ENCODE data around the gene NELL2. TPM values are rescaled to one million over a fixed set of nuclear protein-coding genes. Genes with fewer than 3 reads are reported as not detected.

NELL2 gene
- total RNA-seq, 4 donors from 2014 or later = 0.23 to 11.4 (median 1.7) TPM

DNA sequence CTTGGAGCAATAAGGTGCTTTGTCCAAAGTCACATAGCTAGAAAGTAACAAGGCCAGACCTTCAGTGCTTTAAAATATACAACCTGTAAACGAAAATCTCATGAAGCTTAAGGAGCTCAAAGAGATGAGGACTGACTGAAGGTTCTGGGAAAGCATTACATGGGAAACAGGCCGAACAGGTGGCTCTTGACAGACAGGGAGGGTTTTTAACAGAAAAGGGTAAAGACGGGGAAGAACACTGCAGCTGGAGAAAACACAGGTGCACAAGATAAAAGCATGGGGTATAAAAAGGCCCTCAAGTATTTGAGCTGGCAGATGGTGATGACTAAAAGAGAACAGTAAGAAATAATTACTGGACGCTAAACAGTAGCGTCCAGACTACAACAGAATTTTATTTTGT lies 257.2 kb downstream of the NELL2 start:
- no peaks in the 10 kb centered on the region for H3K4me1 ChIP-seq
- no peak overlapping the region for H3K27ac ChIP-seq
- TF ChIP-seq POLR2A (IDR thresholded peaks at IDR 0.05) = no peak
- TF ChIP-seq, protein P1, sequence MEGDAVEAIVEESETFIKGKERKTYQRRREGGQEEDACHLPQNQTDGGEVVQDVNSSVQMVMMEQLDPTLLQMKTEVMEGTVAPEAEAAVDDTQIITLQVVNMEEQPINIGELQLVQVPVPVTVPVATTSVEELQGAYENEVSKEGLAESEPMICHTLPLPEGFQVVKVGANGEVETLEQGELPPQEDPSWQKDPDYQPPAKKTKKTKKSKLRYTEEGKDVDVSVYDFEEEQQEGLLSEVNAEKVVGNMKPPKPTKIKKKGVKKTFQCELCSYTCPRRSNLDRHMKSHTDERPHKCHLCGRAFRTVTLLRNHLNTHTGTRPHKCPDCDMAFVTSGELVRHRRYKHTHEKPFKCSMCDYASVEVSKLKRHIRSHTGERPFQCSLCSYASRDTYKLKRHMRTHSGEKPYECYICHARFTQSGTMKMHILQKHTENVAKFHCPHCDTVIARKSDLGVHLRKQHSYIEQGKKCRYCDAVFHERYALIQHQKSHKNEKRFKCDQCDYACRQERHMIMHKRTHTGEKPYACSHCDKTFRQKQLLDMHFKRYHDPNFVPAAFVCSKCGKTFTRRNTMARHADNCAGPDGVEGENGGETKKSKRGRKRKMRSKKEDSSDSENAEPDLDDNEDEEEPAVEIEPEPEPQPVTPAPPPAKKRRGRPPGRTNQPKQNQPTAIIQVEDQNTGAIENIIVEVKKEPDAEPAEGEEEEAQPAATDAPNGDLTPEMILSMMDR (IDR thresholded peaks at IDR 0.05) = no peak
- no peak for DNase-seq
- H3K9me3 ChIP-seq = no peaks in the 10 kb centered on the region
- H3K4me3 ChIP-seq = no peak overlapping the region
- intact Hi-C loops (cut with DNase I) = no loop called here
- H3K27me3 ChIP-seq = no peaks in the 10 kb centered on the region
- 66 to 74% methylated on average over 5 of the region's 5 CpGs for WGBS, 2 donors
- no peaks in the 10 kb centered on the region for H3K36me3 ChIP-seq

- no peak for TF ChIP-seq POLR2A (IDR thresholded peaks at IDR 0.05)
- TF ChIP-seq, protein P1 (IDR thresholded peaks at IDR 0.05) = no peak
- no peaks in the 10 kb centered on the region for H3K4me1 ChIP-seq
- no peaks in the 10 kb centered on the region for H3K9me3 ChIP-seq
- H3K27ac ChIP-seq = no peak overlapping the region
- H3K27me3 ChIP-seq = no peaks in the 10 kb centered on the region
- WGBS, 2 donors = 56 to 59% methylated on average over 3 of the region's 3 CpGs
- intact Hi-C loops (cut with DNase I) = no loop called here
- no peaks in the 10 kb centered on the region for H3K36me3 ChIP-seq
- DNase-seq = no peak
- no peak overlapping the region for H3K4me3 ChIP-seq
Measured at GRCh38 chr12:44616402-44616801, 259.7 kb downstream of the NELL2 start.

DNA sequence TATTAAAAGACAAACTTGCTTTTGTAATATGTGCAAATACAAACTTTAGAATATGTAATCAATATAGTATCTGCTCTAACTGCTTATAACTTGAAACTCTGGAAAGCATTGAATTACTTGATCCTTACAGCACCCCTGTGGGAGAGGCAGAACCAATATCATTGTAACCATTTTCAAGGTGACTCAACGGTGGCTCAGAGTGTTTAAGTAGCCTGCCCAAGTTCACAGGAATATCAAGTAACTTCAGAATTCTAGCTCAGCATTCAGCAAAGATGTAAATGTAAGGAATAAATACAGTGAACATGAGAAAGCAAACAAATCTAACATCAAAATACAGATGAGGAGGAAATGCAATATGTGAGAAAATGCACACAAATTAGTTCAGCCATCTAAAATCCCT lies 264.6 kb downstream of the NELL2 start:
- Histone ChIP-seq H3K27me3 (no peaks in the 10 kb centered on the region), H3K4me3 (no peak overlapping the region), H3K4me1 (no peaks in the 10 kb centered on the region), H3K9me3 (no peaks in the 10 kb centered on the region), H3K27ac (no peak overlapping the region), H3K36me3 (no peaks in the 10 kb centered on the region)
- TF ChIP-seq POLR2A (IDR thresholded peaks at IDR 0.05) = no peak
- intact Hi-C loops (cut with DNase I) = no loop called here
- no peak for DNase-seq
- 38 to 47% methylated on average over 1 of the region's 1 CpG for WGBS, 2 donors

GRCh38 chr12:44603701-44604100 lies 272.4 kb downstream of the NELL2 start:
- H3K4me1 ChIP-seq = no peaks in the 10 kb centered on the region
- no peaks in the 10 kb centered on the region for H3K36me3 ChIP-seq
- WGBS, 2 donors = 78 to 100% methylated on average over 1 of the region's 1 CpG
- no peak overlapping the region for H3K27ac ChIP-seq
- H3K9me3 ChIP-seq = no peaks in the 10 kb centered on the region
- no peaks in the 10 kb centered on the region for H3K27me3 ChIP-seq
- DNase-seq = no peak
- TF ChIP-seq, protein P1 (IDR thresholded peaks at IDR 0.05) = no peak
- TF ChIP-seq POLR2A (IDR thresholded peaks at IDR 0.05) = no peak
- intact Hi-C loops (cut with DNase I) = no loop called here
- H3K4me3 ChIP-seq = no peak overlapping the region

- DNase-seq = no peak
- TF ChIP-seq, protein P1 (IDR thresholded peaks at IDR 0.05) = no peak
- no peak for TF ChIP-seq POLR2A (IDR thresholded peaks at IDR 0.05)
- no peak overlapping the region for H3K27ac ChIP-seq
- H3K36me3 ChIP-seq = no peaks in the 10 kb centered on the region
- intact Hi-C loops (cut with DNase I) = no loop called here
- H3K27me3 ChIP-seq = no peaks in the 10 kb centered on the region
- H3K9me3 ChIP-seq = no peaks in the 10 kb centered on the region
- no peaks in the 10 kb centered on the region for H3K4me1 ChIP-seq
- H3K4me3 ChIP-seq = no peak overlapping the region
Measured at GRCh38 chr12:44592626-44593025, 283.5 kb downstream of the NELL2 start.

- intact Hi-C loops (cut with DNase I) = no loop called here
- Histone ChIP-seq H3K4me3 (no peak overlapping the region), H3K27ac (no peak overlapping the region), H3K36me3 (no peaks in the 10 kb centered on the region), H3K4me1 (no peaks in the 10 kb centered on the region), H3K9me3 (no peaks in the 10 kb centered on the region), H3K27me3 (no peaks in the 10 kb centered on the region)
- DNase-seq = no peak
- no peak for TF ChIP-seq POLR2A (IDR thresholded peaks at IDR 0.05)
- TF ChIP-seq, protein P1 (IDR thresholded peaks at IDR 0.05) = no peak
Measured at GRCh38 chr12:44589697-44590096, 286.4 kb downstream of the NELL2 start.

All from esophagus squamous epithelium (tissue), 5 donors.